HUES6 (cell line): ENCODE results near the gene RNF123.
A peak's percentile ranks its signal among the peaks of the same experiment; 100 is the strongest.

Experiments used
- H3K27ac ChIP-seq: 2 replicates; pipeline ENCODE4 v1.7.0; 2013; ENCODE audit warnings: low read depth, mild to moderate bottlenecking, low read length, inconsistent platforms
- H3K27me3 ChIP-seq: 2 replicates; pipeline ENCODE4 v1.6.1; 2013; ENCODE audit warnings: low read length; ENCODE audit not compliant: control insufficient read depth, insufficient read depth
- H3K36me3 ChIP-seq: 2 replicates; pipeline ENCODE4 v1.6.1; 2013; ENCODE audit warnings: low read length; ENCODE audit not compliant: control insufficient read depth, insufficient read depth
- H3K4me1 ChIP-seq: 2 replicates; pipeline ENCODE4 v1.6.1; 2013; ENCODE audit warnings: low read length; ENCODE audit not compliant: control insufficient read depth, insufficient read depth
- H3K4me3 ChIP-seq: 2 replicates; pipeline ENCODE4 v1.5.1; 2013; ENCODE audit warnings: low read depth, low read length
- H3K9ac ChIP-seq: one replicate; pipeline ENCODE4 v1.6.1; 2013; ENCODE audit warnings: mild to moderate bottlenecking, low read length
- H3K9me3 ChIP-seq: 2 replicates; pipeline ENCODE4 v1.6.1; 2013; ENCODE audit warnings: low read depth, low read length; ENCODE audit not compliant: control insufficient read depth, insufficient read depth

The RNF123 gene

GRCh38 chr3:49669352-49669751, 20.0 kb upstream of the RNF123 start:
- Histone ChIP-seq H3K9me3 (no peaks in the 10 kb centered on the region), H3K4me1 (peaks cover 15% of the 10 kb centered on the region), H3K9ac (no peak overlapping the region), H3K36me3 (no peaks in the 10 kb centered on the region), H3K27me3 (no peaks in the 10 kb centered on the region), H3K4me3 (no peak overlapping the region), H3K27ac (no peak overlapping the region)

GRCh38 chr3:49670940-49671290, 18.4 kb upstream of the RNF123 start:
- H3K4me1 ChIP-seq: peaks cover 19% of the 10 kb centered on the region
- no peaks in the 10 kb centered on the region for H3K9me3 ChIP-seq
- no peak overlapping the region for H3K27ac ChIP-seq
- H3K27me3 ChIP-seq: no peaks in the 10 kb centered on the region
- no peak overlapping the region for H3K9ac ChIP-seq
- H3K4me3 ChIP-seq: no peak overlapping the region
- peaks cover 6% of the 10 kb centered on the region for H3K36me3 ChIP-seq

- Histone ChIP-seq H3K9me3 (no peaks in the 10 kb centered on the region), H3K4me1 (peaks cover 19% of the 10 kb centered on the region), H3K4me3 (no peak overlapping the region), H3K27ac (no peak overlapping the region), H3K9ac (no peak overlapping the region), H3K36me3 (peaks cover 13% of the 10 kb centered on the region), H3K27me3 (no peaks in the 10 kb centered on the region)
Measured at GRCh38 chr3:49671291-49672288, 17.8 kb upstream of the RNF123 start.

GRCh38 chr3:49673121-49673714, 16.1 kb upstream of the RNF123 start:
- peaks cover 16% of the 10 kb centered on the region for H3K4me1 ChIP-seq
- peaks cover 29% of the 10 kb centered on the region for H3K36me3 ChIP-seq
- H3K27me3 ChIP-seq: no peaks in the 10 kb centered on the region
- H3K27ac ChIP-seq: peak overlapping the region; percentile 94
- H3K9me3 ChIP-seq: no peaks in the 10 kb centered on the region
- peak overlapping the region; percentile 97 for H3K4me3 ChIP-seq
- H3K9ac ChIP-seq: peak overlapping the region; percentile 80

GRCh38 chr3:49673715-49674496, 15.5 kb upstream of the RNF123 start, which contains the start of gene APEH:
TSS of gene APEH (plus strand) at chr3:49674351. CDS start at chr3:49674402, 51 bp downstream.
- H3K27ac ChIP-seq: peak within 1 kb of the TSS; percentile 94

GRCh38 chr3:49674497-49674983, 14.8 kb upstream of the RNF123 start:
- peaks cover 42% of the 10 kb centered on the region for H3K36me3 ChIP-seq
- H3K27me3 ChIP-seq: no peaks in the 10 kb centered on the region
- H3K27ac ChIP-seq: peak overlapping the region; percentile 94
- no peaks in the 10 kb centered on the region for H3K9me3 ChIP-seq
- peak overlapping the region; percentile 85 for H3K9ac ChIP-seq
- peaks cover 13% of the 10 kb centered on the region for H3K4me1 ChIP-seq
- H3K4me3 ChIP-seq: peak overlapping the region; percentile 97

More at GRCh38 chr3:49673715-49674496, 15.5 kb upstream of the RNF123 start, which contains the start of gene APEH:
- H3K27me3 ChIP-seq: no peaks in the 10 kb centered on the region
- H3K9ac ChIP-seq: peak within 1 kb of the TSS; percentile 85
- H3K4me1 ChIP-seq: peaks cover 13% of the 10 kb centered on the region
- peaks cover 36% of the 10 kb centered on the region for H3K36me3 ChIP-seq
- H3K4me3 ChIP-seq: peak within 1 kb of the TSS; percentile 97
- H3K9me3 ChIP-seq: no peaks in the 10 kb centered on the region

GRCh38 chr3:49675912-49676311, 13.4 kb upstream of the RNF123 start:
- Histone ChIP-seq H3K27ac (no peak overlapping the region), H3K4me3 (no peak overlapping the region)

GRCh38 chr3:49680493-49681231, 8.7 kb upstream of the RNF123 start:
- no peak overlapping the region for H3K4me3 ChIP-seq
- H3K36me3 ChIP-seq: peaks cover 89% of the 10 kb centered on the region

More at GRCh38 chr3:49675912-49676311, 13.4 kb upstream of the RNF123 start:
- peaks cover 56% of the 10 kb centered on the region for H3K36me3 ChIP-seq
- no peaks in the 10 kb centered on the region for H3K27me3 ChIP-seq
- H3K4me1 ChIP-seq: peaks cover 13% of the 10 kb centered on the region
- no peaks in the 10 kb centered on the region for H3K9me3 ChIP-seq
- no peak overlapping the region for H3K9ac ChIP-seq

GRCh38 chr3:49681232-49681522, 8.2 kb upstream of the RNF123 start:
- no peak overlapping the region for H3K4me3 ChIP-seq
- no peaks in the 10 kb centered on the region for H3K4me1 ChIP-seq
- no peak overlapping the region for H3K27ac ChIP-seq
- no peaks in the 10 kb centered on the region for H3K9me3 ChIP-seq
- no peak overlapping the region for H3K9ac ChIP-seq
- H3K36me3 ChIP-seq: peaks cover 84% of the 10 kb centered on the region
- H3K27me3 ChIP-seq: no peaks in the 10 kb centered on the region

More at GRCh38 chr3:49680493-49681231, 8.7 kb upstream of the RNF123 start:
- Histone ChIP-seq H3K27me3 (no peaks in the 10 kb centered on the region), H3K9ac (no peak overlapping the region), H3K4me1 (no peaks in the 10 kb centered on the region), H3K27ac (no peak overlapping the region), H3K9me3 (no peaks in the 10 kb centered on the region)

GRCh38 chr3:49681543-49681942, 7.8 kb upstream of the RNF123 start:
- Histone ChIP-seq H3K27ac (no peak overlapping the region), H3K4me1 (no peaks in the 10 kb centered on the region), H3K4me3 (no peak overlapping the region), H3K36me3 (peaks cover 81% of the 10 kb centered on the region), H3K9ac (no peak overlapping the region), H3K27me3 (no peaks in the 10 kb centered on the region), H3K9me3 (no peaks in the 10 kb centered on the region)
